Upper lobe of left lung (tissue), 6 donors: Measurements from ENCODE around the gene HSD17B3. TPM values are rescaled to one million over a fixed set of nuclear protein-coding genes. Genes with fewer than 3 reads are reported as not detected.
"Not testable (repeated sequence)": the region's sequence is repeated elsewhere in the genome, so short reads cannot be mapped to it uniquely, and the experiment has no call there.

Source experiments
- ATAC-seq, 2 donors: fragments of 200-7000 bp; cut with Tn5 transposase; one replicate each; pipeline ENCODE4 v1.9.1; 2022; ENCODE audit warnings: mild to moderate bottlenecking in 2 of 2, moderate library complexity in 2 of 2; ENCODE audit not compliant: low FRiP score in 2 of 2
- DNase-seq, 2 donors: peaks; one replicate each; pipeline ENCODE4 v3.0.0-alpha.2; 2019 to 2020
- H3K27ac ChIP-seq, 4 donors: fragments of 200-600 bp; sonication (generic); one replicate each; pipeline ENCODE4 v1.5.1; 2016 to 2019
- H3K27me3 ChIP-seq, 4 donors: fragments of 200-600 bp; sonication (generic); one replicate each; pipeline ENCODE4 v1.5.1; 2017 to 2019
- H3K36me3 ChIP-seq, 4 donors: fragments of 200-600 bp; sonication (generic); one replicate each; pipeline ENCODE4 v1.5.1; 2016 to 2019
- H3K4me1 ChIP-seq, 4 donors: fragments of 200-600 bp; sonication (generic); one replicate each; pipeline ENCODE4 v1.5.1; 2018 to 2019
- H3K4me3 ChIP-seq, 4 donors: fragments of 200-600 bp; sonication (generic); one replicate each; pipeline ENCODE4 v1.5.1; 2017 to 2019; ENCODE audit warnings: mild to moderate bottlenecking in 2 of 4, moderate library complexity in 1 of 4
- H3K9me3 ChIP-seq, 4 donors: fragments of 200-600 bp; sonication (generic); one replicate each; pipeline ENCODE4 v1.5.1; 2018 to 2019
- EP300 ChIP-seq, 4 donors: sonication (generic); formaldehyde crosslinking; IDR thresholded peaks; one replicate each; pipeline ENCODE4 v1.5.1; 2017; ENCODE audit warnings: antibody characterized with exemption in 4 of 4, control low read depth in 2 of 4
- POLR2A ChIP-seq, 4 donors: fragments of 450-650 bp; IDR thresholded peaks; one replicate each; pipeline ENCODE4 v1.5.1; 2016 to 2017; ENCODE audit warnings: antibody characterized with exemption in 4 of 4, mild to moderate bottlenecking in 2 of 4
- POLR2AphosphoS5 ChIP-seq, 2 donors: sonication (generic); formaldehyde crosslinking; IDR thresholded peaks; one replicate each; pipeline ENCODE4 v1.5.1; 2017; ENCODE audit warnings: antibody characterized with exemption in 2 of 2
- WGBS, 2 donors: methylation state at CpG; one replicate each; pipeline ENCODE4 v1.1.5; 2017 to 2018; 5-methylcytosine and 5-hydroxymethylcytosine counted together
- total RNA-seq, 6 donors: library from RNA; depleted of rRNA in 4 of 6; stranded (reverse); fragments of >200 nt in 4 of 6; gene quantifications; one replicate each; pipeline versions ENCODE4 v1.1.0 to v1.2.1, GENCODE V29; 2016 to 2021
- TF ChIP-seq, protein P1 (sequence below), 6 experiments: fragments of 450-650 bp in 4 of 6; fragments of 200-600 bp in 2 of 6; sonication (generic) in 2 of 6; IDR thresholded peaks; one replicate each; pipeline ENCODE4 v1.5.1; 2016 to 2019; ENCODE audit warnings: antibody characterized with exemption in 6 of 6
- donor health status: DM: no; HTN: no; CAD: no; lungs with moderate emphysema.
- donor health status: DM: no; HTN: yes; CAD: no; lungs with severe emphysema.

HSD17B3 gene
- total RNA-seq, 6 donors from 2014 or later: 1.0 to 7.3 (median 1.0) TPM; not detected in 3

DNA sequence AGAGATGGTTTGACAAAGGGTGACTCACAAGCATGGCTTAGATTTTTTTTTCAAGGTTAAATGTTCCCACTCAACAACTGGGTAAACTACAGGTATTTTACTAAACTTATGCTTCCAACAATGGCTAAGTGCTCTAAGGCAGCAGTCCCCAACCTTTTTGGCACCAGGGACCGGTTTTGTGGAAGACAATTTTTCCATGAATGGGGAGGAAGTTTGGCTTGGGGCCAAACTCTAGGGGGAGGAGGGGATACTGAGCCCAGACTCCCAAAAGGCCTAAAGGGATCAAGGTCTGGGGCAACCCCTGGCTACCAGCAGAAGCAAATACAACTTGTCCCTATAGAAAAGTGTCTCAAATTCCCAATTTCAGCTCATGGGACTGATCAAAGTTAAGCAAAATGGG is 32.0 kb upstream of the HSD17B3 start:
- Histone ChIP-seq H3K27me3 (no peaks in the 10 kb centered on the region), H3K4me3 (no peak overlapping the region), H3K27ac (no peak overlapping the region), H3K36me3 (peaks cover 0 to 13% (median 4%) of the 10 kb centered on the region in 4 donors), H3K9me3 (no peaks in the 10 kb centered on the region), H3K4me1 (no peaks in the 10 kb centered on the region)
- 57 to 75% methylated on average over 1 of the region's 1 CpG for WGBS, 2 donors
- ATAC-seq (no peak), DNase-seq (no peak)
- no peak for TF ChIP-seq EP300 (IDR thresholded peaks at IDR 0.05)
- TF ChIP-seq, protein P1, sequence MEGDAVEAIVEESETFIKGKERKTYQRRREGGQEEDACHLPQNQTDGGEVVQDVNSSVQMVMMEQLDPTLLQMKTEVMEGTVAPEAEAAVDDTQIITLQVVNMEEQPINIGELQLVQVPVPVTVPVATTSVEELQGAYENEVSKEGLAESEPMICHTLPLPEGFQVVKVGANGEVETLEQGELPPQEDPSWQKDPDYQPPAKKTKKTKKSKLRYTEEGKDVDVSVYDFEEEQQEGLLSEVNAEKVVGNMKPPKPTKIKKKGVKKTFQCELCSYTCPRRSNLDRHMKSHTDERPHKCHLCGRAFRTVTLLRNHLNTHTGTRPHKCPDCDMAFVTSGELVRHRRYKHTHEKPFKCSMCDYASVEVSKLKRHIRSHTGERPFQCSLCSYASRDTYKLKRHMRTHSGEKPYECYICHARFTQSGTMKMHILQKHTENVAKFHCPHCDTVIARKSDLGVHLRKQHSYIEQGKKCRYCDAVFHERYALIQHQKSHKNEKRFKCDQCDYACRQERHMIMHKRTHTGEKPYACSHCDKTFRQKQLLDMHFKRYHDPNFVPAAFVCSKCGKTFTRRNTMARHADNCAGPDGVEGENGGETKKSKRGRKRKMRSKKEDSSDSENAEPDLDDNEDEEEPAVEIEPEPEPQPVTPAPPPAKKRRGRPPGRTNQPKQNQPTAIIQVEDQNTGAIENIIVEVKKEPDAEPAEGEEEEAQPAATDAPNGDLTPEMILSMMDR (IDR thresholded peaks at IDR 0.05): no peak
- TF ChIP-seq POLR2A (IDR thresholded peaks at IDR 0.05): no peak
- TF ChIP-seq POLR2AphosphoS5 (IDR thresholded peaks at IDR 0.05): no peak

DNA sequence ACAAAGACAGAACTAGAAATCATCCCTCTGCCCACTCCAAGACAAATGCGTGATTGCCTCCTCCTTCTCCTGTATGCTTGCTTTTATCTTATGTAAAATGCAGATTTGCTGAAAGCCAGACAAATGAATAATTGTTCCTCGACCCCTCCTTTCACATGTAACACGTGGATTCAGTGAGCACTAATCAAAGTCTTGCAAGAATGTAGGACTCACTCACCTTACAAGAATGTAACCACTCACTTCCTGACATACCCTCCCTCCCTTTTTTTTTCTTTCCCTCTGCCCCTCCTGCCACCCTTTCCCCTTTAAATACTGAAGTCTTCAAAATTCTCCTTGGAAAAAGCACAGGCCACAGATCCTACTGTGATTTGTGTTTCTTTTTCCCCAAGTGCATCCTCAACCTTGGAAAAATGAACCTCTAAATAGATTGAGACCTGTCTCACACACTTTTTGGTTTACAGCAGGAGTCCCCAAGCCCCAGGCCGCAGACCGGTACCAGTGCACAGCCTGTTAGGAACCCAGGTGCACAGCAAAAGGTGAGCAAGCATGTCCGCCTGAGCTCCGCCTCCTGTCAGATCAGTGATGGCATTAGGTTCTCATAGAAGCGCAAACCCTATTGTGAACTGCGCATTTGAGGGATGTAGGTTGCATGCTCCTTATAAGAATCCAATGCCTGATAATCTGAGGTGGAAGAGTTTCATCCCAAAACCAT is 29.4 kb upstream of the HSD17B3 start:
- no peak overlapping the region for H3K4me3 ChIP-seq
- DNase-seq (no peak), ATAC-seq (no peak)
- H3K9me3 ChIP-seq: no peaks in the 10 kb centered on the region
- 76 to 85% methylated on average over 8 to 9 of the region's 9 CpGs for WGBS, 2 donors
- no peaks in the 10 kb centered on the region for H3K27me3 ChIP-seq
- TF ChIP-seq POLR2AphosphoS5 (IDR thresholded peaks at IDR 0.05) (no peak), POLR2A (IDR thresholded peaks at IDR 0.05) (no peak), EP300 (IDR thresholded peaks at IDR 0.05) (no peak)
- TF ChIP-seq, protein P1 (IDR thresholded peaks at IDR 0.05): no peak
- H3K27ac ChIP-seq: no peak overlapping the region
- H3K36me3 ChIP-seq: peaks cover 0 to 13% (median 4%) of the 10 kb centered on the region in 4 donors
- H3K4me1 ChIP-seq: no peaks in the 10 kb centered on the region

DNA sequence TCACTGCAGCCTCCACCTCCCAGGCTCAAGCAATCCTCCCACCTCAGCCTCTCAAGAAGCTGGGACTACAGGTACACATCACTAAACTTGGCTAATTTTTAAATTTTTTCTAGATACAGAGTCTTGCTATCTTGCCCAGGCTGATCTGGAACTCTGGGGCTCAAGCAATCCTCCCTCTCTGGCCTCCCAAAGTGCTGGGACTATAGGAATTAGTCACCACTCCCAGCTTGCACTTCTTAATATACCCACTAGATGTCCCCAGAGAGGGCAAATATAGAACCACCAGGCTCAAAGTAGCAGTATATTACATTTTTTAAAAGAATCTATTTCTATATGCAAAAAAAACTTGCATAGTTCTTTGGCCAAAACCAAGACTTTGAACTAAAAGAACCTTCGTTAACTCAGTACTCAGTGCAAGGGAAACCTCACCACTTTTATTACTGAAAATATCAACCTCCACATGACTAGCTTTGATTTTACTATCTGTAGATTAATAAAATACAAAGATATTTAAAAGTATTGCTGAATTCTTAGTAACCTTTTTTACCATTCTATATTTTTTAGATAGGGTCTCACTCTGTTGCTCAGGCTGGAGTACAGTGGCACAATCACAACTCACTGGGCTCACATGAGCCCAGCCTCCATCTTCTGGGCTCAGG is 25.8 kb upstream of the HSD17B3 start:
- DNase-seq: no peak
- TF ChIP-seq EP300 (IDR thresholded peaks at IDR 0.05): no peak
- TF ChIP-seq, protein P1 (IDR thresholded peaks at IDR 0.05): peak; percentile 66 to 95 (median 78)
- H3K9me3 ChIP-seq: no peaks in the 10 kb centered on the region
- 34 to 61% methylated on average over 1 of the region's 1 CpG for WGBS, 2 donors
- peak; percentile 79 to 89 for ATAC-seq
- no peak overlapping the region for H3K4me3 ChIP-seq
- no peak overlapping the region for H3K27ac ChIP-seq
- no peaks in the 10 kb centered on the region for H3K4me1 ChIP-seq
- H3K27me3 ChIP-seq: no peaks in the 10 kb centered on the region
- peaks cover 0 to 20% (median 6%) of the 10 kb centered on the region in 4 donors for H3K36me3 ChIP-seq

DNA sequence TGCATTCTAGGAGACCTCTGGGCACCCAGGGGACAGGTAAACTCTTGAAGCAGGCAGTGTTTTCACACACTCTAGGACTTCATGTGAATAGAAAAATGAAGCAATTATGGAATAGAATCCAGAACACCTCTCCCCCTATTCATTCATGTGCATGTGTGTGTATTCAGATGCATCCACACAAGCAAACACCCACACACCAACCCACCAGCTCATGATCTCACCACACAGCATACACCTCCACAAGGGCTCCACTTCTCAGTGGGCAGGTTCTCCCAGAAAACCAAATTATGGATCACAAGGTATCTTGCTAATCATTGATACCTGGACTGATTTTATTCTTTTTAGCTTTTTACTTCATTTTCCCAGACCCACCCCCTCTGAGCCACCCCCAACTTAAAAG is 21.2 kb upstream of the HSD17B3 start:
- DNase-seq (no peak), ATAC-seq (no peak)
- H3K4me3 ChIP-seq: no peak overlapping the region
- peaks cover 0 to 36% (median 14%) of the 10 kb centered on the region in 4 donors for H3K36me3 ChIP-seq
- no peaks in the 10 kb centered on the region for H3K9me3 ChIP-seq
- no peaks in the 10 kb centered on the region for H3K4me1 ChIP-seq
- no peaks in the 10 kb centered on the region for H3K27me3 ChIP-seq
- no peak overlapping the region for H3K27ac ChIP-seq
- TF ChIP-seq, protein P1 (IDR thresholded peaks at IDR 0.05): no peak
- TF ChIP-seq POLR2AphosphoS5 (IDR thresholded peaks at IDR 0.05): no peak

DNA sequence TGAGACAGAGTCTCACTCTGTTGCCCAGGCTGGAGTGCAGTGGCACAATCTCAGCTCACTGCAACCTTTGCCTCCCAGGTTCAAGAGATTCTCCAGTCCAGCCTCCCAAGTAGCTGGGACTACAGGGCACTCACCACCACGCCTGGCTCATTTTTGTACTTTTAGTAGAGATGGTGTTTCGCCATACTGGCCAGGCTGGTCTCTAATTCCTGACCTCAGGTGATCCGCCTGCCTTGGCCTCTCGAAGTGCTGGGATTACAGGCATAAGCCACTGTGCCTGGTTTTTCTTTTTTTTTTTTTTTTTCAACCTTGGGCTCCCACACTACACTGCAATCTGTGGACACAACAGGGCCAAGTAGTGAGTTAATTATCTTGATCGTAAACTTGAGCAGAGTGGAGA is 20.8 kb upstream of the HSD17B3 start:
- not testable (repeated sequence) for H3K4me3 ChIP-seq, DNase-seq, H3K27ac ChIP-seq, H3K27me3 ChIP-seq, H3K4me1 ChIP-seq, H3K9me3 ChIP-seq, ATAC-seq
- peaks cover 0 to 36% (median 14%) of the 10 kb centered on the region in 4 donors for H3K36me3 ChIP-seq
- 75 to 87% methylated on average over 5 of the region's 5 CpGs for WGBS, 2 donors

DNA sequence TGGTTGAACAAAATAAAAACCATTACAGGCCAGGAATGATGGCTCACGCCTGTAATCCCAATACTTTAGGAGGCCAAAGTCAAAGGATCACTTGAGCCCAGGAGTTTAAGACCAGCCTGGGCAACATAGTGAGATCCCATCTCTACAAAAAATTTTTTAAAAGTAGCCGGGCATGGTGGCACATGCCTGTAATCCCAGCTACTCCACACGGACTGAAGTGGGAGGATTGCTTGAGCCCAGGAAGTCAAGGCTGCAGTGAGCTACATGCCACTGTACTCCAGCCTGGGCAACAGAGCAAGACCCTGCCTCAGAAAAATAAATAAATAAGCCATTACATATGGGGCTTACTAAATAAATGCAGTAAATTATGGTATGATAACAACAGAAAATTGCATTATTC is 20.2 kb upstream of the HSD17B3 start:
- peaks cover 0 to 36% (median 14%) of the 10 kb centered on the region in 4 donors for H3K36me3 ChIP-seq
- not testable (repeated sequence) for H3K9me3 ChIP-seq, H3K27ac ChIP-seq, H3K27me3 ChIP-seq, H3K4me3 ChIP-seq, ATAC-seq, H3K4me1 ChIP-seq, DNase-seq
- WGBS, 2 donors: 88 to 98% methylated on average over 3 of the region's 3 CpGs
